Stimulated activated CD8-positive, alpha-beta memory T cell treated with anti-CD3 and anti-CD28 coated beads, Interleukin-2, amount 100 ng/mL, for 1 hour (primary cell): Measurements from ENCODE around the gene SHC4.
A peak's percentile ranks its signal among the peaks of the same experiment; 100 is the strongest.

Source experiments
- DNase-seq, 2 donors: peaks; one replicate each; pipeline ENCODE4 v3.0.0-alpha.2; 2020; ENCODE audit warnings: low read depth in 2 of 2

Gene SHC4

GRCh38 chr15:48850648-48851047 is 113.1 kb downstream of the SHC4 start:
- no peak for DNase-seq

GRCh38 chr15:48845123-48845522 is 118.6 kb downstream of the SHC4 start:
- DNase-seq = no peak

- DNase-seq = no peak
These were observed 121.2 kb downstream of the SHC4 start for GRCh38 chr15:48842501-48842900.

- DNase-seq = no peak
These were observed 129.0 kb downstream of the SHC4 start for GRCh38 chr15:48834756-48835155.

GRCh38 chr15:48833526-48834239 is 130.0 kb downstream of the SHC4 start:
- DNase-seq = no peak

GRCh38 chr15:48832648-48833047 is 131.1 kb downstream of the SHC4 start:
- no peak for DNase-seq

GRCh38 chr15:48828906-48829305 is 134.8 kb downstream of the SHC4 start:
- DNase-seq = no peak

- DNase-seq = no peak
These were observed 135.2 kb downstream of the SHC4 start for GRCh38 chr15:48828471-48828870.

GRCh38 chr15:48825075-48825474 is 138.6 kb downstream of the SHC4 start:
- DNase-seq = no peak

- no peak for DNase-seq
These were observed 140.0 kb downstream of the SHC4 start for GRCh38 chr15:48823706-48824105.

- no peak for DNase-seq
These were observed 140.5 kb downstream of the SHC4 start for GRCh38 chr15:48823237-48823636.

- no peak for DNase-seq
These were observed 149.4 kb downstream of the SHC4 start for GRCh38 chr15:48814286-48814685.

- DNase-seq = no peak
These were observed 152.3 kb downstream of the SHC4 start for GRCh38 chr15:48811325-48811958.

- peak; percentile 94 to 95 for DNase-seq
These were observed 153.1 kb downstream of the SHC4 start, which contains the start of gene CEP152 for GRCh38 chr15:48810414-48811324. TSS of gene CEP152 (minus strand) at chr15:48811069. CDS start at chr15:48805649, 5,420 bp downstream.

- no peak for DNase-seq
These were observed 157.6 kb downstream of the SHC4 start for GRCh38 chr15:48806151-48806550.

- DNase-seq = no peak
These were observed 158.1 kb downstream of the SHC4 start for GRCh38 chr15:48805591-48805990.

GRCh38 chr15:48803877-48804276 is 159.8 kb downstream of the SHC4 start:
- no peak for DNase-seq

- no peak for DNase-seq
These were observed 160.9 kb downstream of the SHC4 start for GRCh38 chr15:48802867-48803266.

- DNase-seq = no peak
These were observed 161.5 kb downstream of the SHC4 start for GRCh38 chr15:48802257-48802656.

GRCh38 chr15:48800811-48801455 is 162.8 kb downstream of the SHC4 start:
- DNase-seq = no peak

GRCh38 chr15:48800245-48800644 is 163.5 kb downstream of the SHC4 start:
- DNase-seq = no peak

GRCh38 chr15:48798319-48798718 is 165.4 kb downstream of the SHC4 start:
- DNase-seq = no peak
